ENCODE results near the gene ADAMTS2.
A peak's percentile ranks its signal among the peaks of the same experiment; 100 is the strongest.

Gene ADAMTS2

GRCh38 chr5:179275941-179276837 is 69.1 kb downstream of the ADAMTS2 start:
- DNase-seq = peak; percentile 93

GRCh38 chr5:179275381-179275878 is 69.8 kb downstream of the ADAMTS2 start:
- no peak for DNase-seq

- DNase-seq = no peak
These were observed 70.6 kb downstream of the ADAMTS2 start for GRCh38 chr5:179274321-179275315.

- DNase-seq = no peak
These were observed 71.7 kb downstream of the ADAMTS2 start for GRCh38 chr5:179273441-179274145.

GRCh38 chr5:179273073-179273435 is 72.2 kb downstream of the ADAMTS2 start:
- DNase-seq = no peak

GRCh38 chr5:179272326-179273072 is 72.8 kb downstream of the ADAMTS2 start:
- no peak for DNase-seq

GRCh38 chr5:179271821-179272325 is 73.4 kb downstream of the ADAMTS2 start:
- peak; percentile 52 for DNase-seq

- DNase-seq = peak; percentile 45
These were observed 73.9 kb downstream of the ADAMTS2 start for GRCh38 chr5:179271428-179271734.

GRCh38 chr5:179270581-179271427 is 74.5 kb downstream of the ADAMTS2 start:
- DNase-seq = peak; percentile 57

GRCh38 chr5:179269781-179270543 is 75.3 kb downstream of the ADAMTS2 start:
- DNase-seq = peak; percentile 50

GRCh38 chr5:179268966-179269693 is 76.1 kb downstream of the ADAMTS2 start:
- peak; percentile 30 for DNase-seq

GRCh38 chr5:179268399-179268952 is 76.8 kb downstream of the ADAMTS2 start:
- peak; percentile 40 for DNase-seq

GRCh38 chr5:179267671-179268083 is 77.6 kb downstream of the ADAMTS2 start:
- DNase-seq = peak; percentile 56

- peak; percentile 53 for DNase-seq
These were observed 78.1 kb downstream of the ADAMTS2 start for GRCh38 chr5:179267071-179267670.

- DNase-seq = peak; percentile 54
These were observed 78.8 kb downstream of the ADAMTS2 start for GRCh38 chr5:179266291-179267070.

- peak; percentile 87 for DNase-seq
These were observed 79.6 kb downstream of the ADAMTS2 start for GRCh38 chr5:179265514-179266290.

All from islet precursor cell (in vitro differentiated cells).